CD4-positive, alpha-beta T cell treated with Interleukin-1 beta for 1 hour (primary cell): ENCODE data around the gene TAAR9.

Source experiments
- DNase-seq, 2 donors: peaks; one replicate each; pipeline ENCODE4 v3.0.0-alpha.2; 2020 to 2022

TAAR9 gene, protein sequence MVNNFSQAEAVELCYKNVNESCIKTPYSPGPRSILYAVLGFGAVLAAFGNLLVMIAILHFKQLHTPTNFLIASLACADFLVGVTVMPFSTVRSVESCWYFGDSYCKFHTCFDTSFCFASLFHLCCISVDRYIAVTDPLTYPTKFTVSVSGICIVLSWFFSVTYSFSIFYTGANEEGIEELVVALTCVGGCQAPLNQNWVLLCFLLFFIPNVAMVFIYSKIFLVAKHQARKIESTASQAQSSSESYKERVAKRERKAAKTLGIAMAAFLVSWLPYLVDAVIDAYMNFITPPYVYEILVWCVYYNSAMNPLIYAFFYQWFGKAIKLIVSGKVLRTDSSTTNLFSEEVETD

DNA sequence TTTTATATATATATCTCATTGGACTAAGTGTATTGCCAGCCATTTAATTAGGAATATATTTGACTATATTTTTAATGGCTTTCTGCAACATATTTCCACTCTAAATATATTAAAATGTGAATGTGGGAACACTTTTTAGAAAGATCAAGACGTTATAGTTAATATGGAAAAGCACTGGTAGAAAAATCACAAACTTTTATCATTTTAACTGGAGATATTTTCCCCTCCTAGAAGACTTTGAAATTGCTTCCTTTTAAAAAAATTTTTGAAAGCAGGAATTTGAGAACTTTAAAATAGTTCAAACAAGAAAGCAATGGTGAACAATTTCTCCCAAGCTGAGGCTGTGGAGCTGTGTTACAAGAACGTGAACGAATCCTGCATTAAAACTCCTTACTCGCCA, at the start of gene TAAR9:
TSS of gene TAAR9 (plus strand) at position 301 of the 400 bp plus-strand sequence. CDS start at position 314, 13 bp downstream.
- no peak for DNase-seq

DNA sequence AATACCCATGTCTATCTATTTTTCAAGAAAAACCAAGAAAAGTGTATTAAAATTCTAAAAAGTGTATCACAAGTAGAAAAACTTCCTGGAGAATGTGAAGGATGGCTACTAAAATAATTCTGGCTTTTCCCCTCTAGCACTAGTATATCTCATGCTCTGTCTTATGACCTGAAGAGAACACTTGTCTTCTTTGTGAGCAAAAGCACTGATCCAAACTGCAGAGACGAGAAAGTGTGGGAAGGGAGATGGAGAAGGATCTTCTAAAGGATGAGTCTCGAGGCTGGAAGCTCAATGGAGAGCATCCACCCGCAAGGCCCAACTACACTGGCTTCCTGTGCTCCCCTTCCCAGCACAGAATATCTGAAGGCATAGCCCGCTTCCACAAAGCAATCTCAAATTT, 48.7 kb upstream of the TAAR9 start:
- no peak for DNase-seq

GRCh38 chr6:132490024-132490423, 48.1 kb upstream of the TAAR9 start:
- peak in 1 of 2 donors; percentile 11 for DNase-seq

DNA sequence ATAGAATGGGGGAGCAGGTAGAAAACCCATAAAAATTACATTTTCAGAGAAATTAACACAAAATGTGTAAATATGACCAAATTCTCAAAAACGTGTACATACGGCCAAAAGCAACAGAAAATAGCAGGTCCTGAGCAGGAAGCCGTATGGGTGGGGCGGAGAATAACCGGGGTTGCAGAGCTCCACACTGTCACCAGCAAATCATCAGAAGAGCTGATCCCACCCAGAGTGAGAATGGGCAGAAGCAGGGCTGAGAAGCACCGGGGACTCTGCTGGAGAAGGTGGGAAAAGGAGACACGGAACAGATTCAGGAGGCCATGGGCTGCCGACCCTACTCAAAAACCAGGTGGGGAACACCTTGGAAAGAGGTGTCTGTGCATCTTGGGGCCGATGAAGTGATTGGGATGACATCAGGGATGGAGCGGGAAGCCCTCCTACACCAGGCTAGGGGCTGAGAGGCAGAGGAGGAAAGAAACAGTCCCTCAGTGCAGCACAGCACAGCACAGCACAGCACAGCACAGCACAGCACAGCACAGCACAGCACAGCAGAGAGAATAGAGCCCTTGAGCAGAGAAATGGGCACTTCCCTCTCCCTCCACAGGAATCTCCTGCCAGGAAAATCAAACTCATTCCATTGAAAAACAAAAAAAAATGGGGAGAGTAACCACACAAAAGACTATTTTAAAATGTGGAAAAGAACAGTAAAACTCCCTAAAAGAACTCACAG, 47.4 kb upstream of the TAAR9 start:
- peak in 1 of 2 donors; percentile 4 for DNase-seq

DNA sequence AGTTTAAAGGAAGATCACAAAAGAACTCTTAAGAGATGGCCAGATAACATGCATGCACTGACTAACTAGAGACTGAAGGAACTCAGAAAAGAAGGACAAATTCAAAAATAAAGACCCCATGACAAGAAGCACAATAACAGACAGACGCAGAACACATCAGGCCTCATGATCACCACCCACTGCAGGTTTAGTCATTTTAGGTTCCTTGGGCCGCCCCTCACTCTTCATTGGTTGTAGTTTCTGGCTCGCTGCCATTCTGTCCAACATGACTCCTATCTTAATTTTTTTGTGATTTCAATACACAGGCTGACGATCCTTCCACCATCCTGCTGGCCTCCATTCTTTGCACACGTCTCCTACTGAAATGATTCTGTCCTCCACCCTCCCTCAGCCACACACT, 46.8 kb upstream of the TAAR9 start:
- no peak for DNase-seq

DNA sequence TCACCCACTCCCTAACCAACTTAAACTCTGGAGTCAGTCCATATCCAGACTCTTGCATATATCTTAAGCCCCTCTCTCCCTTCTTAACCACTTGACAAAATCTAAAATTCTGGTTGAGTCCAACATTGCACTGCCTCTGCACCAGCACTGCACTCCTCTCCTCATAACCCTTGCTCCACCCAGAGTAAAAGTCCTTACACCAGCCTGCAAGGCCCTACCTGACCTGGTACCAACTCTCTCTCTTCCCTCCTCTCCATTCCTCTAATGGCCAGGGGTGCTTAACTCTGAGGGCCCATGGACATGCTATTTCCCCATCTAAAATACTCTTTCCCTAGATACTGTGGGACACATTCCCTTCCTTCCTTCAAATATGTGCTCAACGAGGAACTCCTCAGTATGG, 46.2 kb upstream of the TAAR9 start:
- no peak for DNase-seq

- DNase-seq: no peak
Observed at GRCh38 chr6:132494954-132495353, 43.1 kb upstream of the TAAR9 start.

DNA sequence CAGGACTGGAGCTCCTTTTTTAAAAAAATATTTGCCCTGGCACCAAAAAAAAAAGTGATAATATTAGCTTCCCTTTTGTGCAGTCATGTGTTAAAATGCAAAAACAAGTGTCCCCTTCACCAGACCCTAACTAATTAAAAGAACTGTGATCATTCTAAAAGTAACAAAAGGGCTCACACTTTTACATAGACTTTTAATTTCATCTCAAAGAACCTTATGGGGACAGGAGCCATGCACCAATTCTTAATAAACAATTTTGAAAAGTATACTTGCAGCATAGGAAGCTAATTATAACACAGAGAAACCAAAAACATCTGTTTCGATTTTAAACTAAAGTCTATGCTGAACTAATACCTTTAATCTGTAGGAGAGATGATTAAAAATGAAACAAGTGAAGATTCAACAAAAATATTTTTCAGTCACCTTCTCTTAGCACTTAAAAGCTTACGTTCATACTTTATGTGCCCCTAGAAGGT, 42.4 kb upstream of the TAAR9 start:
- no peak for DNase-seq

DNA sequence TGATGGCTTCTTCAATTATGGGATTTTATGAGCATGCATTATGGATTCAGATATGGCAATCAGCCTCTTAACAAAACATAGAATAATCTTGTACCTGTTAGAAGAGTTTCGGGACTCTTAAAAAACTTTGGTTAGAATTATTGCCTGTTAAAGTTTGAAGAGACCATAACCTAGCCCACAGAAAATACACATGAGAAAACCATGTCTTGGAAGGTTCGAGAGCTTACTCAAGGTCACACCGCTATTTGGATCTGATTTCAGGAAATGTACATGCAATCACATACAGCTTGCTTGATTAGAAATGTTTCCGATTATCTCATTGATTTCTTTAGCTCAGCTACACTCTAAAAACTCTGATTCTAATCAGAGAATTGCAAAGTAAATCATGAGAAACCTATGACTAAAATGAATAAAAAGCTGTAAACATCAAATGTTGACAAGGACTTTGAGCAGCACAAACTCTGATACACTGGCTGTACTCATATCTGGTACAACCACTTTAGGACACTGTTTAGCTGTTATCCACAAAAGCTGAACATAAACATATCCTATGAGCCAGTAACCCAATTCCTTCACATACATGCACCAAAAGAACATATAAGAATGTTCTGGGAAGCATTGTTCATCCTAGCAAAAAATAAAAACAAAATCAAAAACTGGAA, 41.4 kb upstream of the TAAR9 start:
- DNase-seq: no peak

DNA sequence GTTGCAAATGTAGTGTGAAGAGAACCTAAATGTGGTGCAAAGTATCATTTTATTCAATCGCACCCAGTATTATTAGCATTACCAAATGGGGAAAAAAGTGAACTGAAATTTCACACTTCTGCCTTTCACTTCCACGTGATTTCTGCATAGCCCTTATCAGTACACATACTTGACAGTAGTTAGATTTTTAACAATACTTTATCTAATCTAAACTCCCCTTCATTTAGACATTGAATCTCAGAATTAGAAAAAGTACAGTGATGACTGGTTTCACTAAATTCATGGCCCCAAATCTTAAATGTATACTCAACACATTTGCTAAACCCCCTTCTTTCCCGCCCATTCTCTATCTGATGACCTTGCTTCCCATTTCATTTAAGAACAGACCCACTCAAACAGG, 39.4 kb upstream of the TAAR9 start:
- DNase-seq: no peak

DNA sequence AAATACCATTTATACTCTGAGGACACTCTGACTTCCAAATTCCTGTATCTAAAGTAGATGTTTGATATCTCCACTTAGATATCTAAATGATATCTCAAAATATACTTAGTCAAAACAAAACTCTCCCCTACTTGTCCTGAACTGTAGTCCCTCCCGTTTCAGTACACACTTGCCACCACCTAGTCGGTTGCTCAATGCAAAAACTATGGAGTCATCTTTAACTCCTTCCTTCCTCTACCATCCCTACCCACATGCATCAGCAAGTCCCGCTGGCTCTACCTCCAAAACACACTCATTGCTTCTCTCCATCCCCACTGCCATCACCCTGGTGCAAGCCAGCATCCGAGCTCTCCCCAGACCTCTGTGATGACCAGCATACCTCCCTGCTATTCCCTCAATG, 38.3 kb upstream of the TAAR9 start:
- DNase-seq: no peak

DNA sequence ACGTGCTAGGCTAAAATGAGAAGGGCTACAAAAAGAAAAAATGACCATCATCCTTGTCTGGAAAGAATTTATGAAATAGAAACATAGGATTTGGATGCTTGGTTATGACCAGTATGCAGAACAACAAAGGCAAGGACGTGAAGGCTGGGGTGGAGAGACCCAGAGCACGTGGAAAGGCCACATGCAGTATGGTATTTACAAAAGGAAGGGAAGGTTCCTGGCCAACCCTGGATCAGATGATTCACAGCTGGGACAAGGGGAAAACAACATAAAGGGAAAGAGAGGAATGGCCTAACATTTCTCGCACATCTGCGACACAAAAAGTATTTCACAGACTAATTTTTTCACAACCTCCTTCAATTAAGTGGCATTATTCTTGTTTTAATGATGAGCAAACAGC, 33.3 kb upstream of the TAAR9 start:
- DNase-seq: no peak

GRCh38 chr6:132505158-132505557, 32.9 kb upstream of the TAAR9 start:
- DNase-seq: no peak

DNA sequence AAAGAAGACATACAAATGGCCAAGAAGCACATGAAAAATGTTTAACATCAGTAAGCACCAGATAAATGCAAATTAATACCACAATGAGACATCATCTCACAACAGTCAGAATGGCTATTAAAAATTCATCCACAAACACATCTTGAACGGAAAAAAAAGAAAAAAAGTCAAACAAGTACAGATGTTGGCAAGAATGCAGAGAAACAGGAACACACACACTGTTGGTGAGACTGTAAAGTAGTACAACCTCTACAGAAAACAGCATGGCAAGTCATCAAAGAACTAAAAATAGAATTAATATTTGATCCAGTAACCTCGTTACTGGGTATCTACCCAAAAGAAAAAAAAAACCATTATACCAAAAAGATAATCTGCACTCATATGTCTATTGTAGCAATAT, 31.6 kb upstream of the TAAR9 start:
- DNase-seq: no peak

GRCh38 chr6:132506869-132507808, 30.9 kb upstream of the TAAR9 start:
- no peak for DNase-seq

GRCh38 chr6:132511210-132511830, 26.8 kb upstream of the TAAR9 start:
- DNase-seq: no peak

DNA sequence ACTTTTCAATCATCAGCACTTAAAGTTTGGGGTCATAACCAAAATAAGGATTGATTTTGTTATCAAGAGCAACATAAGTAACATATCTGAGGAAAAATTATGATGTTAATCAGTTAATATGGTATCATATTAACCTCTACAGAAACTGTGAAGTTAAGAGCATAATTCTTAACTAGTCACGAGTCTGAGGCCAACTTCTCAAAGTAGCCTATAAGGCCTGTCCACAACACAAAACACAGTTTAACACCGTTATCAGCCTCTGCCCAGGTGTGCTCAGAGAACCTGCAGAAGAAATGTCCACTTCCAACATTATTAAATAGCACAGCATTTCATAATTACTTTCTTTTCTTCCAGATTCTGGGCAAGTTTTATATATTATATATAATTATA, 26.3 kb upstream of the TAAR9 start:
- DNase-seq: no peak

DNA sequence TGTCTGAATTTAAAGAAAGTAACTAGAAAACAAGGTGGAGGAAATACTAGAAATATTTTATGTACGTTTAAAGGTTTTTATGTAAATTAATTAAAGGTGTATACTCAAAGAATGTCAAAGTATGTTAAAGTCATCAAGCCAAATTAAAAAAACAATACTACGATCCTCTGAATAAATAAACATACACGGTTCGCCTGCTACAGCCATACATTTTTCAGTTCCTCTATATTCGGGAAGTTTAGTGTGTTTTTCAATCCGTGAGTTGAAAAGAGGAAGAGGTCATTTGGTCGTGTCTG, 25.8 kb upstream of the TAAR9 start:
- DNase-seq: no peak

GRCh38 chr6:132512638-132513632, 25.1 kb upstream of the TAAR9 start, which contains the start of gene STX7:
TSS of gene STX7 (minus strand) at chr6:132513116. CDS start at chr6:132503530, 9,586 bp downstream.
- peak; percentile 88 for DNase-seq

- no peak for DNase-seq
Observed at GRCh38 chr6:132513831-132514545, 24.1 kb upstream of the TAAR9 start.
